K562 (cell line): Measurements from ENCODE around the gene ITK. TPM values are rescaled to one million over a fixed set of nuclear protein-coding genes. Genes with fewer than 3 reads are reported as not detected.

Source experiments
- ATAC-seq: fragments of 200-7000 bp; cut with Tn5 transposase; 3 replicates; pipeline ENCODE4 v1.9.1; 2020; ENCODE audit warnings: moderate library complexity
- BruUV-seq: library from RNA; stranded (reverse); fragments of 400-500 nt; replicated peaks from 2 replicates; lab custom pipeline; 2021; lab: Mats Ljungman, UMichigan
- CTCF ChIA-PET: fragments of 300-600 bp; formaldehyde crosslinking; extraction: SDS; loops from one replicate; lab custom pipeline; 2021; ENCODE audit warnings: low intra/inter-chr PET ratio; lab: Yijun Ruan, JAX
- POLR2A ChIA-PET: fragments of 300-600, 350-650 bp; sonication (Branson Sonifier 250); formaldehyde crosslinking; extraction: SDS; loops from one replicate; lab custom pipeline; 2021; ENCODE audit warnings: antibody characterized with exemption, inconsistent platforms; lab: Yijun Ruan, JAX
- DNase-seq, 4 experiments: peaks; one replicate each; pipeline versions ENCODE4 v3.0.0 to v3.0.0-alpha.2; 2011 to 2018; ENCODE audit warnings: low spot score in 3 of 4, mixed read lengths in 3 of 4; ENCODE audit errors: extremely low read depth in 1 of 4
- FAIRE-seq: peaks from 2 replicates; lab custom pipeline; 2011; peaks lifted over from hg19 to GRCh38; lab: Jason Lieb, UNC
- H2AFZ ChIP-seq: 2 replicates; pipeline ENCODE4 v1.6.0; 2011; ENCODE audit warnings: low read depth, low read length, control low read depth, inconsistent platforms
- H3K27ac ChIP-seq: fragments of 200-600 bp; 3 replicates; pipeline ENCODE4 v1.8.0; 2011; ENCODE audit warnings: low read depth, mild to moderate bottlenecking, control low read depth, inconsistent platforms, low read length, moderate library complexity, mixed read lengths; ENCODE audit errors: extremely low read depth
- H3K27me3 ChIP-seq, 2 experiments: fragments of 300-600 bp in 1 of 2; 2 replicates in 1 of 2; 3 replicates in 1 of 2; pipeline versions ENCODE4 v1.6.0 to v1.8.0; 2011; ENCODE audit warnings: inconsistent platforms in 2 of 2, low read length in 2 of 2, mild to moderate bottlenecking in 1 of 2, mixed read lengths in 1 of 2, moderate library complexity in 1 of 2; ENCODE audit not compliant: control insufficient read depth in 2 of 2, insufficient read depth in 2 of 2
- H3K36me3 ChIP-seq: fragments of 300-600 bp; 3 replicates; pipeline ENCODE4 v1.8.0; 2011; ENCODE audit warnings: mild to moderate bottlenecking, low read length, inconsistent platforms; ENCODE audit not compliant: control insufficient read depth, insufficient read depth
- H3K4me1 ChIP-seq, 2 experiments: fragments of 200-600 bp in 1 of 2; replicated peaks in 1 of 2; 2 replicates in 1 of 2; 3 replicates in 1 of 2; pipeline versions ENCODE4 v1.5.1 to v1.8.0; 2011; ENCODE audit warnings: inconsistent platforms in 2 of 2, low read length in 2 of 2, mild to moderate bottlenecking in 1 of 2, mixed read lengths in 1 of 2, moderate library complexity in 1 of 2; ENCODE audit not compliant: control insufficient read depth in 2 of 2, insufficient read depth in 2 of 2
- H3K4me2 ChIP-seq: 2 replicates; pipeline ENCODE4 v1.6.1; 2011; ENCODE audit warnings: low read length, control low read depth, inconsistent platforms, mixed read lengths; ENCODE audit not compliant: insufficient read depth
- H3K4me3 ChIP-seq: fragments of 200-600 bp; sonication (generic), shearing (Covaris generic); 2 replicates; pipeline ENCODE4 v1.5.1; 2016; ENCODE audit warnings: control low read depth, inconsistent platforms
- H3K79me2 ChIP-seq: fragments of 200-600 bp; 3 replicates; pipeline ENCODE4 v1.8.0; 2011; ENCODE audit warnings: low read length, inconsistent platforms; ENCODE audit not compliant: control insufficient read depth, insufficient read depth
- H3K9ac ChIP-seq, 2 experiments: 2 replicates each; pipeline versions ENCODE4 v1.6.0 to v1.6.1; 2011; ENCODE audit warnings: low read depth in 2 of 2, low read length in 2 of 2, control low read depth in 1 of 2, inconsistent platforms in 1 of 2, mild to moderate bottlenecking in 1 of 2, mixed read lengths in 1 of 2; ENCODE audit not compliant: insufficient read depth in 1 of 2
- H3K9me1 ChIP-seq: one replicate; pipeline ENCODE4 v1.6.0; 2011; ENCODE audit warnings: inconsistent platforms, mild to moderate bottlenecking, low read length, moderate library complexity; ENCODE audit not compliant: control insufficient read depth, insufficient read depth
- H3K9me3 ChIP-seq: replicated peaks from 2 replicates; pipeline ENCODE4 v1.5.1; 2011; ENCODE audit warnings: low read depth, low read length, inconsistent platforms; ENCODE audit not compliant: control insufficient read depth, insufficient read depth
- H4K20me1 ChIP-seq: replicated peaks from 2 replicates; pipeline ENCODE4 v1.6.1; 2011; ENCODE audit warnings: low read length, inconsistent platforms, mixed read lengths; ENCODE audit not compliant: control insufficient read depth, insufficient read depth
- ASH1L ChIP-seq: fragments of 450-650 bp; IDR thresholded peaks from 2 replicates; pipeline ENCODE4 v1.6.1; 2018; ENCODE audit warnings: borderline replicate concordance, mild to moderate bottlenecking, low read depth; ENCODE audit not compliant: partially characterized antibody
- TOE1 ChIP-seq, 2 experiments: fragments of 450-650 bp in 1 of 2; sonication (generic) in 1 of 2; formaldehyde crosslinking in 1 of 2; IDR thresholded peaks; 2 replicates each; pipeline versions ENCODE4 v1.7.1 to v1.8.0; 2016 to 2022; ENCODE audit warnings: borderline replicate concordance in 2 of 2, mild to moderate bottlenecking in 2 of 2, antibody characterized with exemption in 1 of 2, inconsistent platforms in 1 of 2, low read depth in 1 of 2, missing genetic modification reagents in 1 of 2, moderate library complexity in 1 of 2
- ZBTB8A ChIP-seq: fragments of 450-650 bp; IDR thresholded peaks from 2 replicates; pipeline ENCODE4 v1.6.1; 2018; ENCODE audit warnings: mild to moderate bottlenecking, moderate library complexity; ENCODE audit not compliant: partially characterized antibody
- ZNF592 ChIP-seq: fragments of 450-650 bp; IDR thresholded peaks from 2 replicates; pipeline ENCODE4 v1.6.1; 2017; ENCODE audit warnings: antibody characterized with exemption, mild to moderate bottlenecking
- WGBS: fragments of 100-300 bp; shearing (Covaris generic); methylation state at CpG from one replicate; pipeline ENCODE4 v1.1.6; 2016; ENCODE audit warnings: low coverage, mixed read lengths; ENCODE audit not compliant: insufficient coverage; ENCODE audit errors: missing lambda C conversion rate; 5-methylcytosine and 5-hydroxymethylcytosine counted together
- in situ Hi-C: fragments of 300-500 bp; cut with MboI; formaldehyde crosslinking; loops from 4 replicates; pipeline ENCODE4 v1.15.0; 2018; ENCODE audit warnings: inconsistent platforms, mixed read lengths
- intact Hi-C: fragments of 100-400 bp; cut with micrococcal nuclease; formaldehyde crosslinking; loops from 2 replicates; pipeline ENCODE4 v1.14.2; 2022
- polyA plus RNA-seq, 8 experiments: library from polyadenylated mRNA; depleted of rRNA in 4 of 8; stranded (reverse) in 5 of 8; unstranded in 3 of 8; fragments of >200 nt; fragmentation: Nextera tagmentation in 2 of 8; fragmentation: Illumina TruSeq in 1 of 8; extraction: Ambion mirVana in 2 of 8; extraction: Trizol in 1 of 8; gene quantifications; 2 replicates each; pipeline versions ENCODE4 v1.2.1 to v1.2.3, GENCODE V29; 2011 to 2014; ENCODE audit warnings: inconsistent platforms in 1 of 8, missing spikeins in 1 of 8
- total RNA-seq, 7 experiments: library from RNA; depleted of rRNA in 6 of 7; stranded (reverse); fragments of >200 nt in 6 of 7; fragmentation: Illumina TruSeq in 2 of 7; extraction: Trizol in 2 of 7; gene quantifications; 2 replicates each; pipeline versions ENCODE4 v1.2.1 to v1.2.3, GENCODE V29; 2011 to 2021; ENCODE audit warnings: low replicate concordance in 1 of 7

The ITK gene
- total and polyA plus RNA-seq, 9 of the 15 experiments (the other 6 are each of a cell fraction or from before 2014, with no cell fraction given), result 0.04 to 0.75 TPM; not detected in 7

- no peak overlapping the region for H3K9ac ChIP-seq
- H3K9me1 ChIP-seq, result no peaks in the 10 kb centered on the region
- no peaks in the 10 kb centered on the region for H3K4me1 ChIP-seq
- no peak for DNase-seq
- no peaks in the 10 kb centered on the region for H3K36me3 ChIP-seq
- BruUV-seq, result no TSS peak
- intact Hi-C loops (no loop called here), in situ Hi-C loops (no loop called here)
- no peak overlapping the region for H3K27ac ChIP-seq
- no peak overlapping the region for H2AFZ ChIP-seq
- WGBS, result 0% methylated on average over 6 of the region's 6 CpGs
- H3K4me2 ChIP-seq, result no peak overlapping the region
- H3K27me3 ChIP-seq, result peaks cover 11 to 35% of the 10 kb centered on the region in 2 experiments; a peak in 4 of 5 replicates
- no peaks in the 10 kb centered on the region for H4K20me1 ChIP-seq
- ATAC-seq, result no peak
- POLR2A ChIA-PET, result no interaction called here
- no peaks in the 10 kb centered on the region for H3K9me3 ChIP-seq
- no peak for FAIRE-seq
- CTCF ChIA-PET, result no interaction called here
- no peak for TF ChIP-seq TOE1 (IDR thresholded peaks at IDR 0.05; ENCODE audit: borderline replicate concordance)
- no peak for TF ChIP-seq TOE1 (CRISPR knock-in tag; IDR thresholded peaks at IDR 0.05; ENCODE audit: borderline replicate concordance, low read depth)
- TF ChIP-seq ZNF592, result no peak
- TF ChIP-seq ASH1L, result no peak
- TF ChIP-seq ZBTB8A, result no peak
- H3K79me2 ChIP-seq, result no peaks in the 10 kb centered on the region
- H3K4me3 ChIP-seq, result no peak overlapping the region
Measured at GRCh38 chr5:157161996-157162395, 18.6 kb upstream of the ITK start.
